Stimulated activated CD4-positive, alpha-beta T cell treated with anti-CD3 and anti-CD28 coated beads, Interleukin-4, amount 100 ng/mL, for 4 hours (primary cell): Measurements from ENCODE around the gene PRR29.
"Not testable (repeated sequence)": the region's sequence is repeated elsewhere in the genome, so short reads cannot be mapped to it uniquely, and the experiment has no call there.

Experiments used
- DNase-seq, 2 experiments: peaks; one replicate each; pipeline ENCODE4 v3.0.0-alpha.2; 2020

PRR29 gene

GRCh38 chr17:63975541-63976092 is 22.5 kb upstream of the PRR29 start:
- DNase-seq: no peak

GRCh38 chr17:63976702-63977101 is 21.4 kb upstream of the PRR29 start:
- no peak for DNase-seq

- DNase-seq: no peak
These were observed 19.6 kb upstream of the PRR29 start for GRCh38 chr17:63978272-63979200.

- DNase-seq: not testable (repeated sequence)
These were observed 15.5 kb upstream of the PRR29 start for GRCh38 chr17:63982641-63983040.

GRCh38 chr17:63983320-63983719 is 14.8 kb upstream of the PRR29 start:
- DNase-seq: no peak

GRCh38 chr17:63984236-63984635 is 13.9 kb upstream of the PRR29 start:
- DNase-seq: no peak

- DNase-seq: peak in 1 of 2 experiments; percentile 61
These were observed 13.3 kb upstream of the PRR29 start for GRCh38 chr17:63984651-63985386.

- no peak for DNase-seq
These were observed 12.6 kb upstream of the PRR29 start for GRCh38 chr17:63985387-63986140.

- DNase-seq: no peak
These were observed 11.3 kb upstream of the PRR29 start for GRCh38 chr17:63986821-63987220.

GRCh38 chr17:63987221-63988126 is 10.7 kb upstream of the PRR29 start:
- DNase-seq: no peak

GRCh38 chr17:63988127-63988478 is 10.0 kb upstream of the PRR29 start:
- no peak for DNase-seq

GRCh38 chr17:63988741-63989621 is 9.2 kb upstream of the PRR29 start:
- no peak for DNase-seq

GRCh38 chr17:63989622-63990345 is 8.4 kb upstream of the PRR29 start:
- no peak for DNase-seq

GRCh38 chr17:63991611-63992010 is 6.5 kb upstream of the PRR29 start:
- no peak for DNase-seq

- DNase-seq: no peak
These were observed 4.7 kb upstream of the PRR29 start for GRCh38 chr17:63993368-63993985.

- no peak for DNase-seq
These were observed 2.5 kb upstream of the PRR29 start for GRCh38 chr17:63995626-63996025.

- DNase-seq: no peak
These were observed 1.5 kb upstream of the PRR29 start for GRCh38 chr17:63996430-63997182.

GRCh38 chr17:63997341-63998048 is 656 bp upstream of the PRR29 start:
- no peak for DNase-seq
